ENCODE data around the gene CADPS2.

DNA sequence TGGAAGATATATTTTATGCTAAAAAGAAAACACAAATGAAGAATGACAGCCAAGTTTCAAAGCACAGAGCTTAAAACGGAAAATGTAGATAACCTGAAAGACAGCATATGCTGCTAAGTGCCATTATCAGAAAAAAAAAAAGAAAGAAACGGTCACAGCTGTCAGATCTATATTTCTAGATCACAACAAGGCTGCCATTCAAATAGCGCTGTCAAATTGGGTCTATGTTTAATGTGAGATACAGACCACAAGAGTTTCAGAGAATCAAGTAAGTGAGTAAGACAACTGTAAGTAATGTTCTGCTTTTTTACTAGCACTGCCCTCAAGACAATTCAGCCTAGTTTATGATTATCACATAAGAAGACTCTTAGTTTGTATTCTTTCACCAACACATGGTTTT lies 117.4 kb downstream of the CADPS2 start:
- TF ChIP-seq POLR2AphosphoS5 (IDR thresholded peaks at IDR 0.05; ENCODE audit: low read depth), result no peak
- TF ChIP-seq, protein P1, sequence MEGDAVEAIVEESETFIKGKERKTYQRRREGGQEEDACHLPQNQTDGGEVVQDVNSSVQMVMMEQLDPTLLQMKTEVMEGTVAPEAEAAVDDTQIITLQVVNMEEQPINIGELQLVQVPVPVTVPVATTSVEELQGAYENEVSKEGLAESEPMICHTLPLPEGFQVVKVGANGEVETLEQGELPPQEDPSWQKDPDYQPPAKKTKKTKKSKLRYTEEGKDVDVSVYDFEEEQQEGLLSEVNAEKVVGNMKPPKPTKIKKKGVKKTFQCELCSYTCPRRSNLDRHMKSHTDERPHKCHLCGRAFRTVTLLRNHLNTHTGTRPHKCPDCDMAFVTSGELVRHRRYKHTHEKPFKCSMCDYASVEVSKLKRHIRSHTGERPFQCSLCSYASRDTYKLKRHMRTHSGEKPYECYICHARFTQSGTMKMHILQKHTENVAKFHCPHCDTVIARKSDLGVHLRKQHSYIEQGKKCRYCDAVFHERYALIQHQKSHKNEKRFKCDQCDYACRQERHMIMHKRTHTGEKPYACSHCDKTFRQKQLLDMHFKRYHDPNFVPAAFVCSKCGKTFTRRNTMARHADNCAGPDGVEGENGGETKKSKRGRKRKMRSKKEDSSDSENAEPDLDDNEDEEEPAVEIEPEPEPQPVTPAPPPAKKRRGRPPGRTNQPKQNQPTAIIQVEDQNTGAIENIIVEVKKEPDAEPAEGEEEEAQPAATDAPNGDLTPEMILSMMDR (IDR thresholded peaks at IDR 0.05; ENCODE audit: insufficient read depth, low read length), result no peak

All from HL-60 (cell line).